Stimulated activated CD4-positive, alpha-beta T cell treated with anti-CD3 and anti-CD28 coated beads, Interleukin-15, amount 100 ng/mL, for 24 hours (primary cell): ENCODE data around the gene NLRP9.

Experiments
- DNase-seq: peaks from one replicate; pipeline ENCODE4 v3.0.0-alpha.2; 2020

The NLRP9 gene

GRCh38 chr19:55686311-55687050, 51.7 kb downstream of the NLRP9 start:
- DNase-seq: no peak

DNA sequence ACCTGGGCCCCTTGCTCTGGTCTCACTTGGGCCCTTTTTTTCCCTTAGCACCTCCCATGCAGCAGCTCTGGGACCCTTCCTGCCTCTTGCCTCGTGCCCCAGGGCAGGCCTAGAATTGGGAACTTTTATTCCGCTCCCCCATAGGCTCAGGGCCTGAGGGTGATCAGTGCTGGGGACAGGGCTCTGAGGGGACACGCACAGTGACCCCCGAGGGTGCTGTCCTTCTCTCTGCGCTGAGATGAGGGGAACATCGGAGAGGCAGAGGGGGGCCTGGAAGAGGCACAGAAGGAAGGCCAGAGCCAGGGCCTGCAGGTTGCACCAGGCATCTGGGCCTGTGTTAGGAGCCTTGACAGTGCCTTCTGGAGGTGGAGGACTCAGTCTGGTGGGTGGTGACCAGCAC, 52.4 kb downstream of the NLRP9 start:
- no peak for DNase-seq

- DNase-seq: no peak
These were observed 53.1 kb downstream of the NLRP9 start for GRCh38 chr19:55684946-55685681.

- DNase-seq: no peak
These were observed 54.5 kb downstream of the NLRP9 start for GRCh38 chr19:55683449-55684261.

DNA sequence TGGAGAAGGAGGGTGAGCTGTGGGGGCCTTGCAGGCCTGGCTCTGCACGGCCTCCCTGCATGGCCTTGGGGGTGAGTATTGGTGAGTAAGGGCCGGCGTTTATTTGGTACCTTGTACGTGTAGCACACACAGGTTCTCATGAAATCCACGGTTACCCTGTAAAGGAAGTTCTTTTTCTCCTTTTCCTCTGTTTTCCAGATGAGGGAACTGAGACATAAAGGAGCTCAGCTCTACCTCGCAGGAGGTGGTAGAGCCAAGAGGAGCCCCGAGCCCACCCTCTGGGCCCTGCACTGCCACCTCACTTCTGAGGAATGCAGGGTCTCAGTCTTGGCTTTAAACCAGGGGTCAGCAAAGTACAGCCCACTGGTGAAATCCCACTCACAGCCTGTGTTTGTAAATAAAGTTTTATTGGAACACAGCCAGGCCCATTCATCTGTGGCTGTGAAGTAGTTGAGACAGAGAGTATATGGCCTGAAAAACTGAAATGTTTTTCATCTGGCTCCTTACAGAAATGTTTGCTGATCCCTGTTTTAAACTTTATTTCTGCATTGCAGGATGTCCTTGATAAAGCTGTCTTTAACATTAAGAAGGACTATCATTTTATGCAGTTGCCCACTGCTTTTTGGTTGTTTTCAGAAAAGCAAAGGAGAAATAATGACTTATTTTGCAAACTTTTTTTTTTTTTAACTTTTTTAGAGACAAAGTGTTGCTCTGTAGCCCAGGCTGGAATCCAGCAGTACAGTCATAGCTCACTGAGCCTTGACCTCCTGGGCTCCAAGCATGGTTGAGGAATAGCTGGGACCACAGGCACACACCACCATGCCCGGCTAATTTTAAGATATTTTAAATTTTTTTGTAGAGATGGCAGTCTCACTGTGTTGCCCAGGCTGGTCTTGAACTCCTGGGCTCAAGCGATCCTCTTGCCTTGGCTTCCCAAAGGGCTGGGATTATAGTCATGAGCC, 56.8 kb downstream of the NLRP9 start:
- no peak for DNase-seq

DNA sequence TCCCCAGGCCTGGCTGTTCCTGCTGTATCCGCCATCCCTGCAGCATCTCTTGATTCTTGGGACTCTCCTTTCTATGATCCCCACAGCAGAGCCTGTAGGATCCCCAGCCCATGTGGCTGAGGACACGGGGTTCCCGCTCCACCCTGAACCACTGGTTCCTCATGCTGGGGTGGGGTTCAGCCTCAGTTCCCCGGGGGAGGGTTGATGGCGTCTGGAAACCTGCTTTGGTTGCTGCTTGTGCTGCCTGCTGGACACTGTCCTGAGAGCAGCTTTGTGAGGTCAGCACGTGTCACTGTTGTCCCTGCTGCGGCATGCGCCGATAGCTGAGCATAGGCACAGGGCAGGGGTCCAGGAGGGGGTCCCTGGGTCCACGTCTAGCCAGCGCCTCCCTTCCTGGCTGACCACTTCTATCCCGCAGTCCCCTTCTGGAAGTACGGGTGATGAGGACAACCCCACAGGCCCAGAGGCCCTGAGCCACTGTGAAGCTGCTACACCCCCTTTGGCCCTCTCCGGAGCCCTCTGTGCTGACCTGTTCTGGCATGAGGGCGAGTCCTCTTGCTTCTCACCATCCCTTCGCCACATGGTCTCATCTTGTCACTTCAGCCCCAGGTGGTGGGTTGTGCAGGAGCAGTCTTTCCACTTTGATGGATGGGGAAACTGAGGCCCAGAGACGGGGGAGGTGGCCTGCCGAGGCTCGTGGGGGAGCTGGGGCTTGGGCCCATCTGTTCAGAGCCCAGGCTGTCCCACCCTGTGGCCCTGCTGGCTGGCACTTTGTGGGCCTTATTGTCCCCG, 57.7 kb downstream of the NLRP9 start:
- DNase-seq: no peak

- peak; percentile 42 for DNase-seq
These were observed 58.6 kb downstream of the NLRP9 start for GRCh38 chr19:55679343-55680257.

DNA sequence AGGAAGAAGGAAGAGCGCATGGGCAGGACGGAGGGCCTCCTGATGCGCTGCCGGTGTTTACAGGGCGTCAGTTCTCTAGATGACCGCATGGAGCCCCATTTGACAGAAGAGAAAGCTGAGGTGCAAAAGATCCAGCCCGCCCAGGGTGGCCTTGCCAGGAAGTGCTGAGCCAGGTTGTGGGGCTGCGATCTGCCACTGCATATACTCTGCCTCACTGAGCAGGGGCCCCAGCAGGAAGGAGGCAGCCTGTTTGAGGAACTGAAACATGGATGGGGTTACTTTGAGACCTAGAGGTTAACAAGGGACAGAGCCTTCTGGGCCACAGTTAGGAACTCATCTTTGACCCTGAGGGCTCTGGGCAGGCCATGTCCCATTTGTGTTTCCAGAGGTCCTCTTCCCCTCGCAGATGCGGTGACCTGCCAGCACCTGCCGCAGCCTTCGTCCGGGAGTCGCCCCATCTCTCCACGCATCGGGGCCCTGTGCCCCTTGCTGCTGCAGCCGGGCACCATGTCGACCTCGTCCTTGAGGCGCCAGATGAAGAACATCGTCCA, 60.0 kb downstream of the NLRP9 start:
- DNase-seq: no peak

- DNase-seq: no peak
These were observed 60.6 kb downstream of the NLRP9 start for GRCh38 chr19:55677572-55678028.

DNA sequence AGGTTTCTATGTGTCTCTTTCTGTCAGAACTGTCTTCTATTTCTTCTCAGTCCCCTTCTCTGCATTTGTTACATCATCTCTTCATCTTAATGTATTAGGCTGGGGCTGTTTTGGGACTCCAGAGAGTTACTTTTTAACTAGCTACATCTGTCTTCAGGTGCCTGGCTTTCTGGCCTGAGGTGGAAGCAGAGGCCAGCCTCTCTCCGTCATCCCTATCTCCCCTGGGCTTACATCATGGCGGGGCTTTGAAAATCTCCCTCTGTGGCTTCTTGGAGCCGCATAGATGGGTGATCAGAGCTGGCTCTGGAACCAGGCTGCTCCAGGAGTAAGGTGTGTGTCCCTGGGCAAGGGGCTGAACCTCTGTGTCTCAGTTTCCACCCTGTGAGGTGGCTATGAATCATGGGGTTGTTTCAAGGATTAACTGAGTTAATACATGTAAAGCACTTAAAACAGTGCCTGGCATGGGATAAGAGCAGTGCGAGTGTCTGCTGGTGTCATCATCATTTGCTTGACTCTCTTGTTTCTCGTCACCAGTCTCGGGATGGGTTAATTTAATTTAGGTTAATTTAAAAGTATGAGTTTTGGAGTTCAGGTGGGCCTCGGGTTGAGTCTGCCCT, 61.2 kb downstream of the NLRP9 start:
- no peak for DNase-seq

DNA sequence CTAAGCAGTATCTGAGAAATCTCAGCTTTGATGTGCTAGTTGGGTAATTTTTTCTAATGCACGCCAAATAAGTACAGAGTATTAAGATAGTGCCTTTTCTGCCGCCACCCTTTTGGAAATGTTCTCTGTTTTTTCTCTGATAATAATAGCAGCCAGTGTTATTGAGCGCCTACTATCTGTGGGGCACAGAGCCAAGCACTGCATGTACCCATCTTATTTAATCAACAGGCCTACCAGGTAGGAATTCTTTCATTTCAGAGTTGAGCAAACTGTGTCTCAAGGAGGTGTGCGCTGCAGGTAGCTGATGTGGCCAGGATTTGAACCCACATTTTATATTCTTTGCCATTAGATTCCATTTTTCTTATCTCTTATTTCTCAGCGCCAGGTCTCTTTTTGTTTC, 61.8 kb downstream of the NLRP9 start:
- DNase-seq: no peak

GRCh38 chr19:55675661-55676354, 62.4 kb downstream of the NLRP9 start:
- DNase-seq: no peak

DNA sequence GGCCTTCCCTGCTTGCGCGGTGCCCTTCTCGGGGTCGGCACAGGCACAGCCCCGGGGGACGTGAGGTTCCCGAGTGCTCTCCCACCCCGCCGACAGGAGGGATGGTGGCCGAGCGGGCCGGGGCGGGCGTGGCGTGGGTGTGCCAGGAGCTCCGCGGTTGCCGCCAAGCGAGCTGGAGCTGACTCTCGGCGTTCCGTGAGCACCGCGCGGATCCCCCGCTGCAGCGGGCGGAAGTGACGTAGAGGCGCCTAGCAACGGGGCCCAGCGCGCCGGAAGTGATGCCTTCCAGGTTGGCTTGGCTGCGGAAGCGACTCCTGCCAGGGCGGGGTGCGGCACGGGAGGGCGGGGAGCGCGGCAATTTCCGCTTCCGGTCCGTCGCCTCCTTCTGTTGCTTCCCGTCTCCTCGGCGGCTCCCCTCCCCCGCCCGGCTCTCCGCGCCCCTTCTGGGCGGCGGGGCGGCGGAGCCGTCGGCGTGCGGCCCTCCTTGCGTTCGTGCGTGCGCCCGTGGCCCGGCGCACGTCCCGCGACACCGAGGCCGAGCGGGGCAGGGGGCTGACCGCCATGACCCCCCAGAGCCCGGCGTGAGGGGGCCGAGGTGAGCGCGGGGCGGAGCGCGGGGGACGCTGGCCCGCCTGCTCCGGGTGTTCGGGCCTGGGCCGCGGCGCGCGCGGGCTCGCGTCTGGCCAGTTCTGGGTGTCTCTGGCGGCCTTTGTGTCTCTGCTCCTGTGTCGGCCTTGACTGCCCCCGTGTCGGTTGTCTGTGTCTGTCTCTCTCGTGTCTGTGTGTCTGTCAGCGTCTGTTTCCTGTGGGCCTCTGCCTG, 63.2 kb downstream of the NLRP9 start, which contains the start of gene EPN1:
EPN1 (plus strand) TSS at position 386 of the 820 bp plus-strand sequence. CDS start 3,402 bp downstream, outside the sequence.
- DNase-seq: peak; percentile 98

GRCh38 chr19:55674459-55674840, 63.8 kb downstream of the NLRP9 start:
- no peak for DNase-seq

- DNase-seq: no peak
These were observed 64.3 kb downstream of the NLRP9 start for GRCh38 chr19:55673889-55674288.

DNA sequence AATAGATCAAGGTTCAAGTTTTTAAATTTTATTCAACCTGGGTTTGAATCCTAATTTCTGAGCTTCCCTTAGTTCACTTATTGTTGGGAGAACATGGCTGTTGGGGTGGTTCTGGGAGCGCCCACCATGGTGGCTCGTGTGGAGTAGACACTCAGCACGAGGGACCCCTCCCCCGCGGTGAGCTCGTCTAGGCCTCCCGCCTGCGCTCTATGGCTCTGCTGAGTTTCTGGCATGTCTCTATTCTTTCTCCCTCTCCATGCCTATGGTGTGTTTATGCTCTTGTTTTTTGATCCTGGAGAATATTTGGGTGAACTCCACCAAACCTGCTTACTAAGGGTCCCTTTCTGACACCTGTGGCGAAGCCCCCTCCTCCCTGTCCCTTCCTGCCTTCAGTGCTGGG, 64.7 kb downstream of the NLRP9 start:
- DNase-seq: no peak

DNA sequence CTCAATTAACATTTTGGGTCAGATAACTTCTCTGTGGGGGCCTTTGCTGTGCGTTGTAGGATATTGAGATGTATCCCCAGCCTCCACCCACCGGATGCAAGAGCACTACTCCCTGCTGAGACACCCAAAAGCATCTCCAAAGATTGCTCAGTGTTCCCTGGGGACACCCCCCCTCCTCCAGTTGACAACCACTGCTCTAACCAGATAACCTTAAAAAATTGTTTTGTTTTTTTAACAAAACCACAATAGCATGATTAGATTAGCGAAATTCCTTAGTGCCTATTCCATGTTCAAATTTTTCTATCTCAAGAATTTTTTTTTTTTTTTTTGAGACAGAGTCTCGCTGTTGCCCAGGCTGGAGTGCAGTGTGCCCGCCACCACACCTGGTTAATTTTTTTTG, 65.8 kb downstream of the NLRP9 start:
- no peak for DNase-seq

DNA sequence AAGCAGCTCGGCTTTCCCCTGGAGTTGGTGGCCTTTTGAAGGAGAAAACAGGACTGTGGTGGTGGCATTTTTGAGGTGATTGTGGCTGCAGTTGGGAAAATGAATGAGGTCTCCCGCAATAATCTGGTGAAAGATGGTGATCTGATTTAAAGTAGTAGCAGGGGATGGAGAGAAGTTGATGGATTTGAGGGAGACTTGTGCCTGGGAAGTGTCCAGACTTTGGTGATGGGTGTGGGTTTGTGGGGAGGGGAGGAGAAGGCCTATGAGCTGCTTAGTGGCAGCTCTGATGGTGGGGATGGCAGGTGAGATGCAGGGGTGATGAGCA, 67.2 kb downstream of the NLRP9 start:
- DNase-seq: no peak
